Brain microvascular endothelial cell (primary cell): ENCODE data around the gene MAP2K6.

ENCODE experiments used
- DNase-seq: peaks from one replicate; pipeline ENCODE4 v3.0.0-alpha.2; 2020
- H3K27ac ChIP-seq: fragments of 250-450 bp; sonication (Bioruptor Pico); 2 replicates; pipeline ENCODE4 v1.5.1; 2020; ENCODE audit warnings: mild to moderate bottlenecking, moderate library complexity
- H3K27me3 ChIP-seq: fragments of 250-450 bp; sonication (Bioruptor Pico); replicated peaks from 2 replicates; pipeline ENCODE4 v1.5.1; 2020; ENCODE audit warnings: mild to moderate bottlenecking
- H3K36me3 ChIP-seq: fragments of 250-450 bp; sonication (Bioruptor Pico); replicated peaks from 2 replicates; pipeline ENCODE4 v1.5.1; 2020; ENCODE audit warnings: mild to moderate bottlenecking
- H3K4me3 ChIP-seq: 2 replicates; pipeline ENCODE4 v1.5.1; 2011; ENCODE audit warnings: low read depth, mild to moderate bottlenecking, control low read depth, low read length, moderate library complexity
- CTCF ChIP-seq: IDR thresholded peaks from 2 replicates; pipeline ENCODE4 v1.5.1; 2011; ENCODE audit warnings: low read depth, mild to moderate bottlenecking, moderate library complexity, low read length, control low read depth, inconsistent platforms; ENCODE audit errors: missing control alignments
- in situ Hi-C: cut with HindIII; loops from 2 replicates; pipeline ENCODE4 v1.10.0; 2017; ENCODE audit warnings: low sequenced_read_pairs, low pct_ligation_motif_present

MAP2K6 gene

GRCh38 chr17:69460963-69461922 is 46.7 kb downstream of the MAP2K6 start:
- in situ Hi-C loops = no loop called here
- H3K27me3 ChIP-seq = no peaks in the 10 kb centered on the region
- no peak overlapping the region for H3K4me3 ChIP-seq
- no peak for TF ChIP-seq CTCF
- H3K36me3 ChIP-seq = no peaks in the 10 kb centered on the region
- DNase-seq = no peak
- no peak overlapping the region for H3K27ac ChIP-seq

DNA sequence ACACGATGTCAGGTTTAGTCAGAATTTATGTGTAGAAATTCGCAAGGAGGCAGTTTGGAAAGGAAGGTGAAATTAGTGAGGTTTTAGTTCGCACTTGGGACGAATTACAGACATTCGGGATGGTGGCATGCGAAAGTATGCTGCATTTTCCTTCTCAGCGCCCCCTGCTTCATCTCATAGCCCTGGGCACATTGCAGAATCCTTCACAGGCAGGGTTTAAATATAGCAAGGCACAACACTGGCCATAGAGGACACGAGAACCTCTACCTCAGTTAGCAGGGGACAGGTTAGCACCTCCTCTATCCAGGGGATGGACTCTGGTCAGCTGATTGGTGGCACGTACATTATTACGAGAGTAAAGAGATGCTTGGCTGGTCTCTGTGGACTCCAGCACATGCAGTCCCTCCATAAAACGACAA is 47.5 kb downstream of the MAP2K6 start:
- no peaks in the 10 kb centered on the region for H3K36me3 ChIP-seq
- in situ Hi-C loops = no loop called here

GRCh38 chr17:69462882-69463281 is 48.4 kb downstream of the MAP2K6 start:
- Histone ChIP-seq H3K27ac (no peak overlapping the region), H3K36me3 (no peaks in the 10 kb centered on the region), H3K4me3 (no peak overlapping the region), H3K27me3 (no peaks in the 10 kb centered on the region)
- DNase-seq = no peak
- in situ Hi-C loops = no loop called here
- no peak for TF ChIP-seq CTCF

More for the DNA sequence above, 47.5 kb downstream of the MAP2K6 start:
- Histone ChIP-seq H3K27me3 (no peaks in the 10 kb centered on the region), H3K27ac (no peak overlapping the region), H3K4me3 (no peak overlapping the region)
- no peak for TF ChIP-seq CTCF
- DNase-seq = no peak

GRCh38 chr17:69466451-69466850 is 52.0 kb downstream of the MAP2K6 start:
- Histone ChIP-seq H3K27ac (no peak overlapping the region), H3K36me3 (no peaks in the 10 kb centered on the region), H3K27me3 (no peaks in the 10 kb centered on the region), H3K4me3 (no peak overlapping the region)
- TF ChIP-seq CTCF = no peak
- DNase-seq = no peak
- in situ Hi-C loops = no loop called here

GRCh38 chr17:69466905-69467667 is 52.6 kb downstream of the MAP2K6 start:
- Histone ChIP-seq H3K4me3 (no peak overlapping the region), H3K36me3 (no peaks in the 10 kb centered on the region), H3K27ac (no peak overlapping the region), H3K27me3 (no peaks in the 10 kb centered on the region)
- no peak for TF ChIP-seq CTCF
- in situ Hi-C loops = no loop called here
- DNase-seq = peak; percentile 35
